ENCODE measurements around the gene SMYD3.

DNA sequence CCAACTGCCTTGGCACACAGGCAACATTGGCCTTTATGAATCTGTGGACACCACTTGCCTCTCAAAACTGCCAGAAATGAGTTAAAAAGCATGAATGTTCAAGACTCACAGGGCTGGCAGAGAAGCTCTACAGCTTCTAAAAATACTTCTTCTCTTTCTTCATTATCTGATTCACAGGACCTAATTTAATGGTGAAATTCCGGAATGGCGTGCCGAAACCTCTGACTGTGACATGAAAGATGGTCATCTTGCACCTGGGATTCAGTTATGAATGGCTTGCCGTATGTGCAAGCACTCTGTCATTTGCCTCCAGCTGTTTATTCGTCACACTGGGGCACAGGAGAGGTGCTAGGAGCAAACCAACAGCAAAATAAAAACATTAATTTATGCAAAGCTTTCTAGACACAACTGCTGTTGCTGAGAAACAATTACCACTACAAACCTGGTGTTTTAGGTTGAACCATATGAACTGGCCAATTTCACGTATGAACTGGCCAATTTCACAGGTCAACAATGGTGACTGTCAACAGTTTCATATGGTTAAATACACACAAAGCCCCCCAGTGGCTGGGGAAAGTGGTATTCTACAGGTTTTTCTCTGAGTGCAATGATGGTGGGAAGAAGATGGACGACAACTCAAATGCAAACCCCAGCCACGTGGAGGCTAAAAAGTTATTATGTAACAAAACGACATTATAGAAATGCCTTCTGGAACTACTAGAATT, 704.0 kb downstream of the SMYD3 start:
- TF ChIP-seq CTCF (IDR thresholded peaks at IDR 0.05; ENCODE audit: insufficient read depth, low read length, poor library complexity, severe bottlenecking) (no peak), EZH2phosphoT487 (conservative IDR thresholded peaks at IDR 0.05; ENCODE audit: low read length) (no peak)
